ENCODE data around the gene SPEF1.
A peak's percentile ranks its signal among the peaks of the same experiment; 100 is the strongest.

SPEF1 gene

GRCh38 chr20:3801299-3801698 lies 20.1 kb upstream of the SPEF1 start:
- no peak for TF ChIP-seq CTCF (IDR thresholded peaks at IDR 0.05)
- intact Hi-C loops (cut with DNase I; ENCODE audit: low total_unique reads), result no loop called here
- Histone ChIP-seq H3K27me3 (no peaks in the 10 kb centered on the region), H3K9me3 (no peaks in the 10 kb centered on the region), H3K27ac (no peak overlapping the region), H3K4me1 (peaks cover 0 to 40% (median 24%) of the 10 kb centered on the region in 4 donors), H3K4me3 (no peak overlapping the region), H3K36me3 (peaks cover 50 to 79% (median 62%) of the 10 kb centered on the region in 3 donors)
- no peak for DNase-seq

- Histone ChIP-seq H3K36me3 (peaks cover 50 to 78% (median 62%) of the 10 kb centered on the region in 3 donors), H3K27ac (no peak overlapping the region), H3K4me1 (peaks cover 0 to 36% (median 23%) of the 10 kb centered on the region in 4 donors)
Measured at GRCh38 chr20:3800878-3801260, 19.6 kb upstream of the SPEF1 start.

GRCh38 chr20:3800256-3800877 lies 19.1 kb upstream of the SPEF1 start:
- TF ChIP-seq CTCF (IDR thresholded peaks at IDR 0.05), result no peak

More at GRCh38 chr20:3800878-3801260, 19.6 kb upstream of the SPEF1 start:
- Histone ChIP-seq H3K27me3 (no peaks in the 10 kb centered on the region), H3K9me3 (no peaks in the 10 kb centered on the region), H3K4me3 (no peak overlapping the region)
- DNase-seq, result no peak
- intact Hi-C loops (cut with DNase I; ENCODE audit: low total_unique reads), result no loop called here
- no peak for TF ChIP-seq CTCF (IDR thresholded peaks at IDR 0.05)

GRCh38 chr20:3798908-3799248 lies 17.6 kb upstream of the SPEF1 start:
- no peak for DNase-seq
- no peaks in the 10 kb centered on the region for H3K9me3 ChIP-seq
- H3K4me3 ChIP-seq, result no peak overlapping the region
- no peaks in the 10 kb centered on the region for H3K27me3 ChIP-seq
- peak overlapping the region in 1 of 2 donors; percentile 97 for H3K27ac ChIP-seq
- H3K4me1 ChIP-seq, result peaks cover 0 to 38% (median 27%) of the 10 kb centered on the region in 4 donors
- intact Hi-C loops (cut with DNase I; ENCODE audit: low total_unique reads), result no loop called here
- H3K36me3 ChIP-seq, result peaks cover 37 to 58% (median 45%) of the 10 kb centered on the region in 3 donors
- no peak for TF ChIP-seq CTCF (IDR thresholded peaks at IDR 0.05)

More at GRCh38 chr20:3800256-3800877, 19.1 kb upstream of the SPEF1 start:
- peaks cover 50 to 73% (median 60%) of the 10 kb centered on the region in 3 donors for H3K36me3 ChIP-seq
- H3K4me1 ChIP-seq, result peaks cover 0 to 32% (median 21%) of the 10 kb centered on the region in 4 donors
- no peak for DNase-seq
- H3K27me3 ChIP-seq, result no peaks in the 10 kb centered on the region
- H3K4me3 ChIP-seq, result no peak overlapping the region
- intact Hi-C loops (cut with DNase I; ENCODE audit: low total_unique reads), result no loop called here
- no peak overlapping the region for H3K27ac ChIP-seq
- H3K9me3 ChIP-seq, result no peaks in the 10 kb centered on the region

- H3K36me3 ChIP-seq, result peaks cover 32 to 53% (median 40%) of the 10 kb centered on the region in 3 donors
- no peak overlapping the region for H3K4me3 ChIP-seq
- intact Hi-C loops (cut with DNase I; ENCODE audit: low total_unique reads), result no loop called here
- TF ChIP-seq CTCF (IDR thresholded peaks at IDR 0.05), result no peak
- H3K27ac ChIP-seq, result peak overlapping the region in 1 of 2 donors; percentile 97
- DNase-seq, result no peak
- H3K9me3 ChIP-seq, result no peaks in the 10 kb centered on the region
- H3K27me3 ChIP-seq, result no peaks in the 10 kb centered on the region
- H3K4me1 ChIP-seq, result peaks cover 0 to 38% (median 27%) of the 10 kb centered on the region in 4 donors
Measured at GRCh38 chr20:3798373-3798768, 17.1 kb upstream of the SPEF1 start.

All from tibial artery (tissue), 4 donors.